IMR-90 (cell line): ENCODE results near the gene TBC1D4. TPM values are rescaled to one million over a fixed set of nuclear protein-coding genes. Genes with fewer than 3 reads are reported as not detected.
A peak's percentile ranks its signal among the peaks of the same experiment; 100 is the strongest.

Experiments used
- ATAC-seq: fragments of 200-7000 bp; cut with Tn5 transposase; 2 replicates; pipeline ENCODE4 v1.9.1; 2020; ENCODE audit warnings: low read depth, mild to moderate bottlenecking, moderate library complexity
- BruUV-seq: library from RNA; stranded (reverse); fragments of 400-500 nt; replicated peaks from 2 replicates; lab custom pipeline; 2021; lab: Mats Ljungman, UMichigan
- CTCF ChIA-PET: fragments of 300-600 bp; formaldehyde crosslinking; extraction: SDS; loops from one replicate; lab custom pipeline; 2021; ENCODE audit warnings: antibody characterized with exemption; lab: Yijun Ruan, JAX
- POLR2A ChIA-PET: fragments of 300-600 bp; sonication (Branson Sonifier 250); formaldehyde crosslinking; loops from one replicate; lab custom pipeline; 2022; ENCODE audit warnings: antibody characterized with exemption; ENCODE audit not compliant: unreplicated experiment; lab: Charles Lee
- DNase-seq: peaks from one replicate; pipeline ENCODE4 v3.0.0; 2013
- H2AFZ ChIP-seq: replicated peaks from 2 replicates; pipeline ENCODE3; 2013; ENCODE audit warnings: low read length, mild to moderate bottlenecking; ENCODE audit not compliant: poor library complexity
- H2AK5ac ChIP-seq: 2 replicates; pipeline ENCODE4 v1.6.1; 2013; ENCODE audit warnings: low read depth, low read length, inconsistent platforms
- H2AK9ac ChIP-seq: replicated peaks from 2 replicates; pipeline ENCODE3; 2013; ENCODE audit warnings: mild to moderate bottlenecking, low read depth, low read length, moderate library complexity; ENCODE audit not compliant: poor library complexity
- H2BK120ac ChIP-seq: 2 replicates; pipeline ENCODE4 v1.6.1; 2013; ENCODE audit warnings: low read depth, low read length, inconsistent platforms
- H2BK15ac ChIP-seq: 3 replicates; pipeline ENCODE4 v1.6.1; 2013; ENCODE audit warnings: low read depth, low read length, inconsistent platforms
- H2BK20ac ChIP-seq: 2 replicates; pipeline ENCODE4 v1.6.1; 2013; ENCODE audit warnings: low read depth, mild to moderate bottlenecking, inconsistent platforms, low read length, moderate library complexity
- H2BK5ac ChIP-seq: 2 replicates; pipeline ENCODE4 v1.6.1; 2013; ENCODE audit warnings: mild to moderate bottlenecking, low read depth, low read length, inconsistent platforms; ENCODE audit not compliant: poor library complexity, severe bottlenecking
- H3K14ac ChIP-seq: replicated peaks from 2 replicates; pipeline ENCODE4 v1.6.1; 2013; ENCODE audit warnings: low read depth, low read length, inconsistent platforms
- H3K18ac ChIP-seq: 2 replicates; pipeline ENCODE4 v1.6.1; 2013; ENCODE audit warnings: low read depth, low read length, control low read depth
- H3K23ac ChIP-seq: 2 replicates; pipeline ENCODE4 v1.6.1; 2013; ENCODE audit warnings: low read depth, low read length, inconsistent platforms
- H3K27ac ChIP-seq: 2 replicates; pipeline ENCODE4 v1.5.1; 2013; ENCODE audit warnings: mild to moderate bottlenecking, control low read depth, low read length; ENCODE audit not compliant: insufficient read depth
- H3K27me3 ChIP-seq: 2 replicates; pipeline ENCODE4 v1.6.1; 2013; ENCODE audit warnings: low read length; ENCODE audit not compliant: control insufficient read depth, insufficient read depth
- H3K36me3 ChIP-seq: 2 replicates; pipeline ENCODE4 v1.6.1; 2013; ENCODE audit warnings: low read length, mixed read lengths; ENCODE audit not compliant: control insufficient read depth, insufficient read depth
- H3K4ac ChIP-seq: 2 replicates; pipeline ENCODE4 v1.6.1; 2013; ENCODE audit warnings: low read depth, low read length, inconsistent platforms
- H3K4me1 ChIP-seq: 2 replicates; pipeline ENCODE4 v1.6.1; 2013; ENCODE audit warnings: low read length, mixed read lengths; ENCODE audit not compliant: control insufficient read depth, insufficient read depth
- H3K4me2 ChIP-seq: 2 replicates; pipeline ENCODE4 v1.6.1; 2013; ENCODE audit warnings: low read depth, mild to moderate bottlenecking, control low read depth, low read length, moderate library complexity
- H3K4me3 ChIP-seq: 2 replicates; pipeline ENCODE4 v1.5.1; 2013; ENCODE audit warnings: low read depth, mild to moderate bottlenecking, control low read depth, low read length, moderate library complexity; ENCODE audit not compliant: insufficient read depth
- H3K56ac ChIP-seq: 2 replicates; pipeline ENCODE4 v1.6.1; 2013; ENCODE audit warnings: low read length, inconsistent platforms; ENCODE audit not compliant: insufficient read depth; ENCODE audit errors: extremely low read depth
- H3K79me1 ChIP-seq, 2 experiments: 2 replicates each; pipeline ENCODE4 v1.6.1; 2013; ENCODE audit warnings: low read length in 2 of 2, inconsistent platforms in 1 of 2, low read depth in 1 of 2
- H3K9ac ChIP-seq: 2 replicates; pipeline ENCODE4 v1.6.1; 2013; ENCODE audit warnings: low read depth, low read length, control low read depth
- H3K9me1 ChIP-seq: 2 replicates; pipeline ENCODE4 v1.6.1; 2013; ENCODE audit warnings: low read length, inconsistent platforms; ENCODE audit not compliant: insufficient read depth
- H3K9me3 ChIP-seq: 2 replicates; pipeline ENCODE4 v1.6.1; 2013; ENCODE audit warnings: low read length; ENCODE audit not compliant: control insufficient read depth, insufficient read depth
- H4K20me1 ChIP-seq: 2 replicates; pipeline ENCODE4 v1.6.1; 2013; ENCODE audit warnings: low read length, inconsistent platforms; ENCODE audit not compliant: insufficient read depth
- H4K5ac ChIP-seq: 2 replicates; pipeline ENCODE4 v1.6.1; 2013; ENCODE audit warnings: mild to moderate bottlenecking, low read depth, low read length, control low read depth
- H4K8ac ChIP-seq, 2 experiments: 2 replicates each; pipeline ENCODE4 v1.6.1; 2013; ENCODE audit warnings: low read depth in 2 of 2, low read length in 2 of 2, control low read depth in 1 of 2, inconsistent platforms in 1 of 2
- H4K91ac ChIP-seq: 2 replicates; pipeline ENCODE4 v1.6.1; 2013; ENCODE audit warnings: low read depth, low read length, inconsistent platforms; ENCODE audit not compliant: insufficient read depth
- BHLHE40 ChIP-seq: fragments of 150-350 bp; IDR thresholded peaks from 2 replicates; pipeline ENCODE4 v1.6.1; 2016; ENCODE audit warnings: mild to moderate bottlenecking, low read depth, low read length
- CTCF ChIP-seq: conservative IDR thresholded peaks from 2 replicates; pipeline ENCODE4 v1.5.1; 2012; ENCODE audit warnings: mild to moderate bottlenecking, low read depth, low read length, improper control_type of control experiment
- MAFK ChIP-seq: IDR thresholded peaks from 2 replicates; pipeline ENCODE4 v1.6.1; 2012; ENCODE audit warnings: low read depth, low read length, improper control_type of control experiment
- MXI1 ChIP-seq: IDR thresholded peaks from 2 replicates; pipeline ENCODE4 v1.6.1; 2012; ENCODE audit warnings: low read depth, mild to moderate bottlenecking, low read length, moderate library complexity, borderline replicate concordance
- NFE2L2 ChIP-seq: fragments of 150-350 bp; IDR thresholded peaks from 2 replicates; pipeline ENCODE4 v1.6.1; 2016; ENCODE audit warnings: low read depth, mild to moderate bottlenecking, low read length
- RFX5 ChIP-seq: IDR thresholded peaks from 2 replicates; pipeline ENCODE4 v1.8.0; 2012; ENCODE audit warnings: low read depth, mild to moderate bottlenecking, low read length, moderate library complexity
- USF2 ChIP-seq: fragments of 150-350 bp; IDR thresholded peaks from 2 replicates; pipeline ENCODE4 v1.6.1; 2017; ENCODE audit warnings: mild to moderate bottlenecking, antibody characterized with exemption, low read length, low read depth
- WGBS, 2 experiments: methylation state at CpG; one replicate each; pipeline versions ENCODE4 v1.1.5 to v1.1.7; 2013; ENCODE audit warnings: missing lambda C conversion rate in 2 of 2; ENCODE audit not compliant: insufficient read length in 1 of 2; ENCODE audit errors: extremely low coverage in 2 of 2; 5-methylcytosine and 5-hydroxymethylcytosine counted together
- dilution Hi-C: fragments of 300-500 bp; cut with HindIII; formaldehyde crosslinking; loops from one replicate; pipeline ENCODE4 v1.14.3; 2018; ENCODE audit warnings: low sequenced_read_pairs; ENCODE audit not compliant: unreplicated experiment
- in situ Hi-C: fragments of 300-500 bp; cut with MboI; formaldehyde crosslinking; loops from 3 replicates; pipeline ENCODE4 v1.14.3; 2019; ENCODE audit warnings: low sequenced_read_pairs, inconsistent platforms, mixed read lengths
- intact Hi-C: fragments of 100-400 bp; cut with micrococcal nuclease; formaldehyde crosslinking; loops from 2 replicates; pipeline ENCODE4 v1.10.0; 2022
- polyA plus RNA-seq, 3 experiments: library from polyadenylated mRNA; depleted of rRNA; stranded (reverse); fragments of >200 nt; gene quantifications; 2 replicates each; pipeline ENCODE4 v1.2.3, GENCODE V29; 2012; ENCODE audit warnings: low replicate concordance in 1 of 3
- total RNA-seq: library from RNA; depleted of rRNA; stranded (reverse); fragments of >200 nt; gene quantifications from 2 replicates; pipeline ENCODE4 v1.2.3, GENCODE V29; 2012

The TBC1D4 gene
- total and polyA plus RNA-seq, 2 of the 4 experiments (the other 2 are of a cell fraction), result 7.5 to 22.8 TPM

- no TSS peak for BruUV-seq
- H3K36me3 ChIP-seq, result 0 out of 2 replicates have a peak, but pooled peaks cover 2% of the 10 kb centered on the region
- H2BK20ac ChIP-seq, result peak overlapping the region; percentile 82; the same call in 1 of the 2 replicates
- no peak overlapping the region for H3K56ac ChIP-seq
- peak overlapping the region; percentile 58; the same call in 1 of the 2 replicates for H3K4ac ChIP-seq
- H3K79me1 ChIP-seq, result no peaks in the 10 kb centered on the region
- peak overlapping the region in 1 of 2 experiments; percentile 26; a peak in 1 of 4 replicates for H4K8ac ChIP-seq
- H4K20me1 ChIP-seq, result no peaks in the 10 kb centered on the region
- H3K27me3 ChIP-seq, result no peaks in the 10 kb centered on the region
- H2BK120ac ChIP-seq, result peak overlapping the region; percentile 65
- H3K4me1 ChIP-seq, result peaks cover 4% of the 10 kb centered on the region; the same call in 1 of the 2 replicates
- H3K14ac ChIP-seq, result peak overlapping the region; percentile 48; the same call in 1 of the 2 replicates
- TF ChIP-seq MAFK, result no peak
- no peak for TF ChIP-seq MXI1
- TF ChIP-seq CTCF, result no peak
- no peak for TF ChIP-seq USF2
- no peak for TF ChIP-seq RFX5
- TF ChIP-seq NFE2L2, result no peak
- TF ChIP-seq BHLHE40, result no peak
- peak overlapping the region; percentile 86; the same call in 1 of the 2 replicates for H3K23ac ChIP-seq
- peak; percentile 57 for DNase-seq
- peaks cover 6% of the 10 kb centered on the region; the same call in 1 of the 2 replicates for H3K9me1 ChIP-seq
- no peak overlapping the region for H2BK5ac ChIP-seq
- intact Hi-C loops, result no loop called here
- no peaks in the 10 kb centered on the region for H3K9me3 ChIP-seq
- H3K9ac ChIP-seq, result no peak overlapping the region
- no peak overlapping the region for H3K4me2 ChIP-seq
- WGBS, 2 experiments, result no CpG with 5 or more reads among the region's 2 CpGs
- no peak overlapping the region for H3K4me3 ChIP-seq
- peak; percentile 74 for ATAC-seq
- peak overlapping the region; percentile 38; the same call in 1 of the 2 replicates for H4K91ac ChIP-seq
- POLR2A ChIA-PET, result no interaction called here
- H2BK15ac ChIP-seq, result peak overlapping the region; percentile 58; the same call in 2 of the 3 replicates
- dilution Hi-C loops, result no loop called here
- H3K18ac ChIP-seq, result no peak overlapping the region; the same call in 1 of the 2 replicates
- H2AK5ac ChIP-seq, result no peak overlapping the region
- no peak overlapping the region for H3K27ac ChIP-seq
- no peak overlapping the region for H2AK9ac ChIP-seq
- CTCF ChIA-PET, result interaction anchor here (1.0 kb wide), 1 partner anchor 137 kb away, joined by 4 read pairs; the partner anchor contains the start of gene TBC1D4
- no peak overlapping the region for H2AFZ ChIP-seq
- peak overlapping the region; percentile 39; the same call in 1 of the 2 replicates for H4K5ac ChIP-seq
- in situ Hi-C loops, result no loop called here
Measured at GRCh38 chr13:75345193-75345592, 136.8 kb downstream of the TBC1D4 start.
